OCI-M1 (cell line): ENCODE measurements around the gene SCYL3.
"Not testable (repeated sequence)": the region's sequence is repeated elsewhere in the genome, so short reads cannot be mapped to it uniquely, and the experiment has no call there.

ENCODE experiments used
- DNase-seq: peaks from one replicate; lab custom pipeline; 2025; lab: John Stamatoyannopoulos, UW

Gene SCYL3

GRCh38 chr1:169872906-169873305, 20.8 kb downstream of the SCYL3 start:
- no peak for DNase-seq

GRCh38 chr1:169871988-169872387, 21.7 kb downstream of the SCYL3 start:
- not testable (repeated sequence) for DNase-seq

GRCh38 chr1:169869426-169869825, 24.3 kb downstream of the SCYL3 start:
- DNase-seq, result no peak

DNA sequence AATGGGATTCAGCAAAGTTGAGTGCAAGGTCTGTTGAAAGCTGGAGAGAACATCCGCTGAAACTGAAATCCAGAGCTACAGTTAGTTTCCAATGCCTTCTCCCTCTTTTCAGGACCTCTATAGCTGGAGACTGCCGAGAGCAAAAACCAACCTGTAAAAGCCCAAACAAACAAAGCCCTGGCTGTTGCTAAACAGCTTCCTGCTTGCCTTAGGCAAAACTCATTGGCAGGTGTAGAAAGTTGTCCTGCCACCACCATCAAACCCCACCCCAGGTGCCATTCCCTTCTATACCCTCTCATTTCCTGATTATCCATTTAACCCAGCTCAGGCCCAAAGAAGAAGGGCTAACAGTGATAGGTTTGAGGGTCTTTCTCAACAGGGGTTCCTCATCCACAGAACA, 24.7 kb downstream of the SCYL3 start:
- DNase-seq, result no peak

GRCh38 chr1:169867012-169867675, 26.6 kb downstream of the SCYL3 start:
- no peak for DNase-seq

- no peak for DNase-seq
These were observed 27.1 kb downstream of the SCYL3 start for GRCh38 chr1:169866577-169866976.

DNA sequence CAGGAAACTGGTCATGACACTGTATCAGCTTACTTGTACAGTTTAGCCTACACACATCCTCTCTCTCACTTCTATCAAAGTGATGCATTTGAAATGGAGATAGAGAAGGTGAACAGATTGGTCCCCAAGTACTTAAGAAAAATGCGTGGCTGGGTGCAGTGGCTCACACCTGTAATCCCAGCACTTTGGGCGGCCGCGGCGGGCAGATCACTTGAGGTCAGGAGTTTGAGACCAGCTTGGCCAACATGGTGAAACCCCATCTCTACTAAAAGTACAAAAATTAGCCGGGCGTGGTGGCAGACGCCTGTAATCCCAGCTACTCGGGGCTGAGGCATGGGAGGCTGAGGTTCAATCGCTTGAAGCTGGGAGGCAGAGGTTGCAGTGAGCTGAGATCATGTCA, 29.2 kb downstream of the SCYL3 start:
- not testable (repeated sequence) for DNase-seq

GRCh38 chr1:169860750-169861149, 32.9 kb downstream of the SCYL3 start:
- peak; percentile 27 for DNase-seq

DNA sequence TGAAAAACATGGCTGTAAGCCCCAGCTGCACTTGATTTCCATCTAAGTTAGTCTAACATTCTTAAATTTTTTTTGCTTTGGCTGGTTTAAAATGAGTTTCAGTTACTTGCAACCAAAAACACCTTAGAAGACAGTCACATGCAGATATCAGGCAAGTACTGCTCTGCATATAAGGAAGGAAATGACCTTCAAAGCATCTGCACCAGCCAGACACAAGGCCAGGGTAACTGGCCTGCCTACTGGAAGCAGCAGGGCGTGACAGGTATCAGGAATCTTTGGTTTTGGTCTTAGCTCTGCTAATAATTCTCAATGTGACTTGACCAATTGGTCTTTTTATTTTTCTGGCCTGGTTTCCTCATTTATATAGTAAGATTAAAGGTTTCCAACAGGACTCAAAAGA, 33.5 kb downstream of the SCYL3 start:
- DNase-seq, result no peak

- DNase-seq, result no peak
These were observed 34.7 kb downstream of the SCYL3 start for GRCh38 chr1:169859001-169859400.

DNA sequence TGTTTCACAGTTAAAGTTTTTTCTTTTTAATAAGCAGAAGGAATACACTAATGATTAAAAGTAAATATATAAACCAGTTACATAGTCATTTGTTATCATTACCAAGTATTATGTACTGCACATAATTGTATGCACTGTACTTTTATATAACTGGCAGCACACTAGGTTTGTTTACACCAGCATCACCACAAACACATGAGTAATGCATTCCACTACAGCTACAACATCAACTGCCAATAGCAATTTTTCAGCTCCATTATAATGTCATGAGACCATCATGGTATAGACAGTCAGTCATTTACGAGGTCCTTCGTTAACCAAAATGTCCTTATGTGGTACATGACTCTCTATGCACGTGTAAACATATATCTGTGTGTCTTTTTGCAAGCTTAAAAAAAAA, 35.2 kb downstream of the SCYL3 start:
- no peak for DNase-seq

- no peak for DNase-seq
These were observed 40.4 kb downstream of the SCYL3 start for GRCh38 chr1:169853341-169853740.

DNA sequence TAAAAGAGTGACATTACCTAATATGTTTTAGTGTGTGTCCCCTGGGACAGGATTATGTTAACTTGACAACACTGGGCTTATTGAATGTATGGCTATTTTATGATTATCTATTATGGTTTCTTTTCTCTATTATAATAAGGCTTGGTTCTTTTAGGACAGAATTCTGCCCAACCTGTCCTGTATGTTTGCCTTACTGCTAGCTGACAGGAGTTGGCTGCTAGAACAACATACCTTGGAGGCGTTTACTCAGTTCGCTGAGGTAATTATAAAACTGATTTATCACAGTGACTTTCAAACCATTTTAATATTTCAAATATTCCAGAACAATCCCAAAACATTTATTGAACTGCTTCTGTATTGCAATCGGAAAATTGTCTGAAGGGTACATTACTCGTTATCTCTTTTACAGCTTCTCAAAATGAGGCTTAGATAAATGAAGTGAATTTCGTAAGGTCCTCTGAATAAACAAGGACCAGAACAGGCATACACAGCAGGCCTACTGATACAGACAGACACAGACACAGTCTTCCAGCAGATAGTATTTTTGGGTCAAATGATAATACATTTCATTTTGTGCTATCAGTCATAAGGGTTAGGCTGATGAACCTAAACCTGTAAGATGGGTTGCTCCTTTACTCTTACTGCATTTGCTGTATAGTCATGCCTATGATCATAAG, 44.2 kb downstream of the SCYL3 start:
- DNase-seq, result no peak

- DNase-seq, result no peak
These were observed 45.2 kb downstream of the SCYL3 start for GRCh38 chr1:169848456-169848855.

- DNase-seq, result no peak
These were observed 48.6 kb downstream of the SCYL3 start for GRCh38 chr1:169844941-169845608.

DNA sequence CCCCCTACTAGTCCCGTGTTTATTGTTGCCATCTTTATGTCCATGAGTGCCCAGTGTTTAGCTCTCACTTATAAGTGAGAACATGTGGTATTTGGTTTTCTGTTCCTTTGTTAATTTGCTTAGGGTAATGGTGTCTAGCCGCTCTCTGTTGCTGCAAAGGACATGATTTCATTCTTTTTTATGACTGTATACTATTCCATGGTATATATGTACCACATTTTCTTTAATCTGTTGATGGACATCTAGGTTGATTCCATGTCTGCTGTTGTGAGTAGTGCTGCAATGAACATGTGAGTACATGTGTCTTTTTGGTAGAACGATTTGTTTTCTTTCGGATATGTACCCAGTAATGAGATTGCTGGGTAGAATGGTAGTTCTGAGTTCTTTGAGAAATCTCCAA, 54.8 kb downstream of the SCYL3 start:
- DNase-seq, result no peak

- DNase-seq, result no peak
These were observed 57.5 kb downstream of the SCYL3 start for GRCh38 chr1:169836198-169836597.

DNA sequence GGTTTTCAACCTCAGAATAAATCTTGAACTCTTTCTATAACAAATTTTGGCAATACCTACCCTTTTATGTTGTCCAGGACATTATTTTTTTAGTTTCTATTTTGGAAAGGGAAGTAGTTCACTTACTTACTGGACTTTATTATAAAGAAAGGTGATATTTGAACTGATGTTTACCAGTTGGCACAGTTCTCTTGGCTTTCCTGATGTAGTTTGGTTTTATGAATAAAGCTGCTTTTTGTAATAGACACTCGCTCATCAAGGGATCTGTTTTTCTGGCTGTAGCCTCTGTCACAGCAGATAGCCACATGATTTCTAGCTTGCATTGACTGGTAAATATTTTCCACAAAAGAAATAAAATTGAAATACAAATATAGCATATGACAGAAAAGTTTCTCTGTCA, 58.0 kb downstream of the SCYL3 start:
- no peak for DNase-seq

DNA sequence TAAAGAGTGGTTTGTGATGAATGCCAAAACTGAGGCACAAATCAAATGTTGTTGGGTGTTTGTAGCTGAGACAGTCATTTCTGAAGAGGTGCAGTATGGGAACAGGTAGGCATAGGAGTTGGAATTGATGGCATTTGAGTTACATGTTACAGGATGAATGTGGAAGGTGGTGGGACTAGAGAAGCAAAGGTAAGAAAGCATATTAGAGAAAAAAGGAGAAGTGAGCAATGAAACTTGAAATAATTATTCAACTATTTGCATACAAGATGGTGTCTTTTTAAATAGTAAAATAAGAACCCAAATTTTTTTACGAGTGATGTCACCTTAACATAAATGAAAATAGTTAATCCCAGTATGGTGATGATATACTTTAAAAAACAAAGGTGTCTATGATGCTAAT, 58.8 kb downstream of the SCYL3 start:
- DNase-seq, result no peak

DNA sequence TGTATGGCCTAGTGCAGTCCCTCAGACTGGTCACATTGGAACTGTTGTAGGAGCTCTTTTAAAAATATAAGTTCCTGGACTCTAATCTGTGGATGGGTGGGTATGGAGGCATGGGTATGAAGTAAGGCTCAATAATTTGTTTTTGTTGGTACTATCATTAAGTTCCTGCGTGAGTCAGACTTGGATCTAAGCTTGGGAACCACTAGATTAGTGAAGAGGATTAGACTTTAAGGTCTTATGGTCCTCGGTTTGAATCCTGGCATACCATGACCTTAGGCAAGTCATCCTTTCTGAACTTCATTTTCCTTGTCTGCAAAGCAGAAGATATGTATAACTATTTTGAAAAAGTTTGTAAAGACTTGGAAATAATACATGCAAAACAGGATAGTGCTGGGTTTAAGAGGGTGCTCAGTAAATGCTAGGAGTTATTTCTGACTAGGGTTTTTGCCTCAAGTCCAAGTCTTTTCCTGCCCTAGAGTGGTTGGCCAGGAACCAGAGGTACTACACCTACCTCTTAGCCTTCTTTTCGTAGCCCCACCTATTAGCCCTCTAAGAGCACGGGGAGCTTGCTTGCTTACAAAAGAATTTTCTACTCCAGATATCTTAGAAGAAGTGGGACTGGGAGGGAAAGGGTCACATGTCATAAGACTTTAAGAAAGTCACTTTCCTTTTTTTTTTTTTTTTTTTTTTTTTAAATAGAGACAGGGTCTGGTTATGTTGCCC, 60.4 kb downstream of the SCYL3 start:
- DNase-seq, result no peak

GRCh38 chr1:169829671-169830070, 64.0 kb downstream of the SCYL3 start:
- DNase-seq, result no peak

DNA sequence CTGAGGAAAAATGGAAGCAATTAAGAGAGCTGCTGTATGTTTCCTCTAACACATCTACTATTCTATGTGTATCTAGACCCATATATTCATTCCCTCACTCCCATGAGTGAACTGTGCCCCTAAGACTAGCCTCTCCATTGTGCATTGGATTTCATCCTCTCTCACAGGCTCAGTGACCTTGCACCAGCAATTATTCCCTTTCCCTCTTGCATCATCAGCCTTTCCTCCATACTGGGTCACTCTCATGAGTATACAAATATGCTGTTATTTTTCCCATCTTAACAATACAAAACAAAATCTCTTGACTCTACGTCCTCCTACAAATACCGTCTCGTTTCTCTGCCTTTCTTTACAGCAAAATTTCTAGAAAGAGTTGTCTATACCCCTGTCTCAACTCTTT, 69.5 kb downstream of the SCYL3 start:
- no peak for DNase-seq

DNA sequence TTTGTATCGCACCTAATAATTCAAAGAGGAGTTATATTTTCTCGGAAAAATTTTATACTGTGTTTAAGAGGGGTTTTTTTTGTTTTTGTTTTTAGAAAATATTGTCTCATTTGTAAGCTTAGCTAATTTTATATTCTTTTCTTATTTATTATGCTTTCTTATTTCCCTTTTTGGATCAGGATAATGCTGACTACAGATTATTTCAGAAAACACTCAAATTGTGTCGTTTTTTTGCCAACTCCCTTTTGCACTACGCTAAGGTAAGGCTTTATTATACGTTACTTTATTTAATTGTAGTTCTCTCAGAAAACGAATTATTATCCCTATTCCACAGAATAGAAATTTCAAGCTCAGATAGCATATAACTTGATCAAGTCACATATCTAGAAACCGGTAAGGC, 72.2 kb downstream of the SCYL3 start:
- DNase-seq, result no peak
